HG03575 (cell line): ENCODE data around the gene SEC16A.
A peak's percentile ranks its signal among the peaks of the same experiment; 100 is the strongest.

ENCODE experiments used
- ATAC-seq: cut with Tn5 transposase; IDR thresholded peaks from one replicate; pipeline ENCODE4 v1.9.1; 2021; ENCODE audit not compliant: unreplicated experiment, insufficient number of reproducible peaks, low FRiP score; ENCODE audit errors: extremely low read depth

SEC16A gene

DNA sequence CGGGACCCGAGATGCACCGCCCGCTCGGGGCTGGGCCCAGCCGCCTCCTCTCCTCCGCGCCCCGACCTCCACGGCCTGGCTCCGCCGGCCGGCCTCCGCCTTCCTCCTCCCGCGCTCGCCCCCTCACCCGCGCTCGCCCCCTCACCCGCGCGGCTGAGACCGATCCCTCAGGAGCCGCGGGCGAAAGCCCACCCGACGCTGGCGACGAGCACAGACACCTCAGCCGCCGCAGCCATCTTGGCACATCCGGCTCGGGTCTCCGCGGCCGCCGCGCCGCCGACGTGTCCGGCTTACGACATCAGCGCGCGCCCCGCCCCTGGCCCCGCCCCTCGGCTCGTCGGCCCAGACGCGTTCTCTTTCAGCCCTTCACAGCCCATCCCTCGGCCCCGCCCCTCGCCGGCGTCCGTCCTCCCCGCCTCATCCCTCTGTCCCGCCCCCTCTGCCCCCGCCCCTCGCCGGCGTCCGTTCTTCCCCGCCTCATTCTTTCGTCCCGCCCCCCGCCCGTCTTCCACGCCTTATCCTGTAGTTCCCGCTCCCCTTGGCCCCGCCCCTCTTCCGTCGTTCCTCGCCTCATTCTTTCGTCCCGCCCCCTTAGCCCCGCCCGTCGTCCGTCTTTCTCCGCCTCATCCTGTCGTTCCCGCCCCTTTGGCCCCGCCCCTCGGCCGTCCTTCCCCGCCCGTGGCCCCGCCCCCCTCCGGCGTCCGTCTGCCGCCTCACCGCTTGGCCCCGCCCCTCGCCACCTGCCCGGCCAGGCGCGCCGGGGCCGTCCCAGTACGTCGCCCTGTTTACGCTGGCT is at the start of gene SEC16A:
TSS of gene SEC16A (minus strand) at position 248 of the 796 bp plus-strand sequence. CDS start 5,425 bp downstream, outside the sequence.
- ATAC-seq: peak; percentile 18

DNA sequence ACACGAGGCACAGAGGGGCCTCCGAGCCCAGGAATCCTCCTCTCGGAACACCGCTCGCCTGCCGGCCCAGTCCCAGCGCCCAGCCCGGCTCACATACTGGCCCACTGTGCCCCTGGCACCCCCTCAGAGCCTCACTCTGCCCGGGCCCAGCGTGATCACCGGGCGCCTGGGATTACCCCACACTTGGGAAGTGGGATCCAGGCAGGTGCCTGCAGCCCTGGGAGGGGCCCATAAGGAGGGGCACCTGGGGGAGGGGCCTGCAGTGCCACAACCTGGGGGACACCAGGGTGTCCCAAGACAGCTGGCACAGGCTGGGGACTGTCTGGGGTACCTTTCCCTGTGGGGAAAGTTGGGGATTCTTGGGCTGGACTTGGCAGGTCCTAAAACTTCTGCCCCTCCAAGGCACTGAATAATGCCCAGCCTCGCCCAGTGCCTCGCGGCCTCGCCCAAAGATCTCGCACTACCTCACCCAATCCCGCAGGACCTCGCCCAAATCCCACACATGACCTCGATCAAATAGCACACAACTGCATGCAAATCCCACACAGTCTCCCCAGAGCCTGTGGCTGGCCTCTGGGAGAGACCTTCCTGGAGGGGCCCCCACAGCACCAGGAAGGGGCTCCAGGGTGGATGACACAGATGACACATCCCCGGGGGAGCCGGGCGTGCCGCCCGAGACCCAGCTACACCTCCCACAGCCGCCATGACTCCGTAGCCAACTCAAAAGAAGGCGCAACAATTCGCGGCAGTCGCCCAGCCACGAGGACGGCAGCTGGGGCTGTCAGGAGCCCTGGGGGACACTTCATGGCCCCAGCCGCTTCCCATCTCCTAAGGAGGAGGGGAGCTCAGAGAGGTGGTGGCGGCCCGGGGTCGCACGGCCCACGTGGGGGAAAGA is 49.3 kb upstream of the SEC16A start:
- ATAC-seq: no peak

- ATAC-seq: no peak
Observed at GRCh38 chr9:136531186-136531903, 48.5 kb upstream of the SEC16A start.

GRCh38 chr9:136530461-136531089 is 47.7 kb upstream of the SEC16A start:
- ATAC-seq: no peak

DNA sequence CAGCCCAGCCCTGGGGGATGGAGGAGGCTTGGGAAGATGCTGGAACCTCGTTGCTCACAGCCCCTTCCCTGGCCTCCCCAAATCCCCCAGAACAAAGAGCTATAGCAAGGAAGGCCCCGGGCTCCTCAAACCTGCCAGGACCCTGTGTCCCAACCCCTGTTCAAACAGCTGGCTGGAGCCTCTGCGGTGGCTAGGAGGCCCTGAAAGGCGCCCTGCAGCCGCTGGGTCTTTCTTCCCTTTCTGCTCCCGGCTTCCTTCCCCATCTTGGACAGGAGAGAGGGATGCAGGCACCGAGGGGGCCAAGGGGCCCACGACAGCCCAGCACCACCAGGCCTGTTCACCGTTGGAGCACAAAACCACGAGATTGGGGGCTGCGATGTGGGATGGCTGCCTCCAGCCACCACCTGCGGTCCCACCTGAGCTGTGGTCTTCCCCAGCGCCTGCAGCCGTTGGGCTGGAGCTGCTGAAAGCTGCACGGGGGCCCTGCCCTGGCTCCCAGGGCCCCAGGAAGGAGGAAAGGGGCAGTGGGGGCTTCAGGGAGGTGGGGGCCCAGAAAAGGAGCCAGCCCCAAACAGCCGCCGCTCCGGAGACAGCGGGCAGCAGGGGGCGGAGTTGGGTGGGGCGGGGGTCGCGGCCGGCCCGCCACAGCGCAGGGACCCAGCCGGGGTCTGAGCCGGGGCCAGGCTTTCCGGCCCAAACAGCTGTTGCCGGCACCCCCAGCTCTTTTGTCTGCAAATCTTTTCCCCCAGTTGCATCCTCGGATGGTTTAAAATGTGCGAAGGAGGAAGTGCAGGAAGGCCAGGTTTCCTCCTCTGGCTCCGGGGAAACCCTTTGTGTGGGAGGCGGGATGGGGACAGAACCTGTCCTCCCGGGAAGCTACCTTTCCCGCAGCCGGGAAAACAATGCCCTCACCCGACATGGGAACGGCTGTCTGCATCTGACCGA is 46.9 kb upstream of the SEC16A start:
- ATAC-seq: no peak

GRCh38 chr9:136528716-136529341 is 46.0 kb upstream of the SEC16A start:
- no peak for ATAC-seq

DNA sequence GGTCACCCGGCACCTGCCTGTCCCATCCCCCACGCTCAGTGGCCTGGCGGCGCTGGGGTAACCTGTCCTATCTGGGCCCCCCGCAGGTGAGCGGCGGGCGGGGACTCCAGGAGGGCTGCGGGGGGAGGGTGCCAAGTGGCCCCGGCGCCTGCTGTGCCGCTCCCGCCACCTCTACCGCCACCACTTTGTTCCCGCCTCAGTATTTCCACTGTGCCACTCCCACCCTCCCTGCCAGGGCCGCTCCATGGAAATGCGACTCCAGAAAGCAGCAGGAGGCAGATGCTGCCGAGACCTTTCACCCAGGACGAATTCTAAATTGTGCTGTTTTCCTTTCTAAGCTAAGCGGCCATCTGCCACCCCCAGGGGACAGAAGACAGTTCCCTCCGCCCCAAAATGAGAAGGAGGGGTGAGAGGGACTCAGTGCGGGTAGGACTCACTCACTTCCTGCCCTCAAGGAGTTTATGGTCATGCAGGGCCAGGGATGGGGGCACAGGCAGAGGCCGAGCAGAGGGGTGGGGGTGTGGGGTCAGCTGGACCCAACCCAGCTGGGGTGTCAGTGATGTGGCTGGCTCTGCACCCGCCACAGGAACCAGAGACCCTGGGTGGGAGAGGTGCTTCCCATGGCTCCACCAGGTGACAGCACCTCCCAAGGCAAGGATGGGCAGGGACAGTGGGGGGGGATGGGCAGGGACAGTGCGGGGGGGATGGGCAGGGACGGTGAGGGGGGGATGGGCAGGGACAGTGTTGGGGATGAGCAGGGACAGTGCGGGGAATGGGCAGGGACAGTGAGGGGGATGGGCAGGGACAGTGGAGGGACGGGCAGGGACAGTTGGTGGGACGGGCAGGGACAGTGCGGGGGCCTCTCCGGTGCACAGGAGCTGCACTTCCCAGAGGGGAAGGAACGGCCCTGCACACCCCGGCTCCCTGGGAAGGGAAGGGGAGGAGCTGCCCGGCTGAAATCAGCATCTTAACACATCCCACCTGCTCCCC is 45.2 kb upstream of the SEC16A start:
- ATAC-seq: no peak

DNA sequence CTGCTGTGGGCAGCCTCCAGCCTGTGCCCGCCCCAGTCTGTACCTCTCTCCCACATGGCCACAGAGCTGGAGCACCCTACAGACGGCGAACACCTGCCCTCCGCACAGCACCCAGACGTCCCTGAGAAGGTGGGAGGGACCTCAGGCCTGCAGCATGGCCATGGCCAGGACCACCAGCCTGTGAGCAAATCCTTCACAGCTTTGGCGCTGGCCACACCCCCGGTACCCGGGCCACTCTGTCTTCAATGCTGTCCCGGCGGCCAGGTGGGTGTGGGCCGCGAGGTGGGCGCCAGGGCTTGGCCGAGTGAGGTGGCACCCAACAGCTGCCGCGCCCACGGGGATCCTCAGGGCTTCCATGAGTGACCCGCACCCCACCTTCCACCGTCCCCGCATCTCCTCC is 44.3 kb upstream of the SEC16A start:
- no peak for ATAC-seq

DNA sequence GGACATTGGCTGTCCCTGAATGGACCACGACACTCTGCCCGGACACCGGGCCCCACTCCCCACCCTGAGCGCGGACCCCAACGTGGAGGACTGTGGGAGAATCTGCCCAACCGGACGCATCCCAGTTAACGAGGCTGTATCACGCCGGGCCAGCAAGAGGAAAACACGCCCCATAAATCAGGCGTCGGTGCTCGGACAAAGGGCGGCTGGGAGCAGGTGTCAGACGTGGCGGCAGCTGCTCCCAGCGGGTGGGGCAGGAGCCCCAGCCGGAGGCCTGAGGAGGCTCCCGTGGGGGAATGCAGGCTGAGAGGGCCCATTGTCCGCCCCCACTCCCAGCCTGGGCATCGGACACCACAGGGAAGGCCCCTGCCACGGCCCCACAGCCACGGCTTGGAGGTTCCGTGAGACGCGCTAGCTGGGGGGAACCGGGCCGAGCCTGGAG is 43.8 kb upstream of the SEC16A start:
- ATAC-seq: no peak

- no peak for ATAC-seq
Observed at GRCh38 chr9:136525841-136526499, 43.1 kb upstream of the SEC16A start.

DNA sequence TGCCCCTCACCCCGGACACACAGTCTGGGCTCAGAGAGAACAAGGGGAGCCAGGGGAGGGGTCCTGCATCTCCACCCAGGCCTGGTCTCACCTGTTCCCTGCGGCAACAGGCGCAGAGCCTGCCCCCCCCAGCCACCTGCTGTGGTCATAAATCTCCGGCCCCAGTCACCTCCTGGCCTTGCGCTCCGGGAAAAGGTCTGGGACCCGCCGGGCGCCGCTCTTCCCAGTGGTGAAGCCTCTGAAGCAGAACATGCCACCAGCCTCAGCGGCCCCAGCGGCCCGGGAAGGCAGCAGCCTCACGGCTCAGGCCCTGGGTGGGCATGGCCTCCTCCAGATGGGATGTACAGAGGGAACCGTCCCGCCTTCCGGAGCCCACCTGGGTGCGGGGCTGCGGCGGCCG is 42.4 kb upstream of the SEC16A start:
- ATAC-seq: no peak

- no peak for ATAC-seq
Observed at GRCh38 chr9:136522314-136523237, 39.7 kb upstream of the SEC16A start.

- ATAC-seq: no peak
Observed at GRCh38 chr9:136521537-136521936, 38.7 kb upstream of the SEC16A start.

- no peak for ATAC-seq
Observed at GRCh38 chr9:136520053-136520540, 37.3 kb upstream of the SEC16A start.
